ENCODE measurements around the gene ARHGAP45.

Gene ARHGAP45

DNA sequence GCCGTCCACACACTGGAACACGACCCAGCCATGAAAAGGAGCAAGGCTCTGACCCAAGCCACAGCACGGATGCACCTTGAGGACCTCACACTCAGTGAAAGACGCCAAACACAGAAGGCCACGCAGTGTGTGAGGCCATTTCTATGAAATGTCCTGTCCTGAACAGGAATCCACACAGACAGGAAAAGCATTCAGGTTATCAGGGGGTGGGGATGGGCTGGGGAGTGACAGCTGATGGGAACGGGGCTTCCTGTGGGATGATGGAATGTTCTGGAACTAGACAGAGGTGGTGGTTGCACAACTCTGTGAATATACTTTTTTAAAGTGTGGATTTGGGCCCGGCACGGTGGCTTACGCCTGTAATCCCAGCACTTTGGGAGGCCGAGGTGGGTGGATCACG, 67.5 kb downstream of the ARHGAP45 start:
- no peak overlapping the region for H3K4me3 ChIP-seq (ENCODE audit: low read depth in 1 of 5, low read length in 5 of 5)
- peaks cover 4 to 59% (median 54%) of the 10 kb centered on the region in 5 donors for H3K4me1 ChIP-seq (ENCODE audit: control insufficient read depth in 5 of 5, insufficient read depth in 5 of 5, low read length in 5 of 5)
- peak overlapping the region in 1 of 5 donors; percentile 52 for H3K9ac ChIP-seq (ENCODE audit: low read length in 5 of 5)
- peaks cover 0 to 24% (median 10%) of the 10 kb centered on the region in 5 donors for H3K36me3 ChIP-seq (ENCODE audit: control insufficient read depth in 5 of 5, insufficient read depth in 5 of 5, low read length in 5 of 5)
- H3K27ac ChIP-seq (ENCODE audit: low read depth, low read length) = peak overlapping the region; percentile 95
- no peaks in the 10 kb centered on the region for H3K27me3 ChIP-seq (ENCODE audit: control insufficient read depth in 5 of 5, insufficient read depth in 4 of 5, low read length in 5 of 5)
- H3K9me3 ChIP-seq (ENCODE audit: control insufficient read depth in 5 of 5, low read length in 5 of 5) = no peaks in the 10 kb centered on the region

- peaks cover 4 to 54% (median 49%) of the 10 kb centered on the region in 5 donors for H3K4me1 ChIP-seq (ENCODE audit: control insufficient read depth in 5 of 5, insufficient read depth in 5 of 5, low read length in 5 of 5)
- H3K27ac ChIP-seq (ENCODE audit: low read depth, low read length) = no peak overlapping the region
- no peaks in the 10 kb centered on the region for H3K27me3 ChIP-seq (ENCODE audit: control insufficient read depth in 5 of 5, insufficient read depth in 4 of 5, low read length in 5 of 5)
- H3K4me3 ChIP-seq (ENCODE audit: low read depth in 1 of 5, low read length in 5 of 5) = no peak overlapping the region
- no peaks in the 10 kb centered on the region for H3K9me3 ChIP-seq (ENCODE audit: control insufficient read depth in 5 of 5, low read length in 5 of 5)
- peak overlapping the region in 1 of 5 donors; percentile 43 for H3K9ac ChIP-seq (ENCODE audit: low read length in 5 of 5)
- H3K36me3 ChIP-seq (ENCODE audit: control insufficient read depth in 5 of 5, insufficient read depth in 5 of 5, low read length in 5 of 5) = peaks cover 0 to 19% (median 12%) of the 10 kb centered on the region in 5 donors
Observed at GRCh38 chr19:1135454-1135853, 68.5 kb downstream of the ARHGAP45 start.

DNA sequence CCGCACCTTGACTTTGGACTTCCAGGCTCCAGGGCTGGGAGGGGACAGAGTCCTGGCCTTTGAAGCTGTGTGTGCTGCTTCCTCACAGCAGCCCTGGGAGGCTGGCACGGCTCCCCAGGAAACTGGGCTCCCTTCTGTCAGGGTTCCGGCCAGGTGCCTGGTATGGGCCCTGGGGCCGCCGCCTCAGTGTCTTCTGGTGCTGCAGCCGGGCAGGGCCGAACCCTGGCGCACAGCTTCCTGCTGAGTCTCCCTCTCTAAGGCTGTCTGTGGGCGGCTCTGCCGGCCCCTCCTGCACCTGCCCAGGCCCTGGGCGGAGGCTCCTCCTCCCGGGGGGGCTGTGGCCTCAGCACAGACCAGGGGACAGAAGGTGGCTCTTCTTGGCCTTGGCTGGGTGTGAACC, 69.2 kb downstream of the ARHGAP45 start:
- peaks cover 4 to 49% (median 42%) of the 10 kb centered on the region in 5 donors for H3K4me1 ChIP-seq (ENCODE audit: control insufficient read depth in 5 of 5, insufficient read depth in 5 of 5, low read length in 5 of 5)
- H3K36me3 ChIP-seq (ENCODE audit: control insufficient read depth in 5 of 5, insufficient read depth in 5 of 5, low read length in 5 of 5) = peaks cover 0 to 23% (median 17%) of the 10 kb centered on the region in 5 donors
- H3K9me3 ChIP-seq (ENCODE audit: control insufficient read depth in 5 of 5, low read length in 5 of 5) = no peaks in the 10 kb centered on the region
- H3K4me3 ChIP-seq (ENCODE audit: low read depth in 1 of 5, low read length in 5 of 5) = no peak overlapping the region
- H3K27me3 ChIP-seq (ENCODE audit: control insufficient read depth in 5 of 5, insufficient read depth in 4 of 5, low read length in 5 of 5) = no peaks in the 10 kb centered on the region
- peak overlapping the region in 1 of 5 donors; percentile 43 for H3K9ac ChIP-seq (ENCODE audit: low read length in 5 of 5)
- H3K27ac ChIP-seq (ENCODE audit: low read depth, low read length) = peak overlapping the region; percentile 23

All from subcutaneous abdominal adipose tissue (tissue), 5 donors.